Panc1 (cell line): ENCODE measurements around the gene PBX1. TPM values are rescaled to one million over a fixed set of nuclear protein-coding genes. Genes with fewer than 3 reads are reported as not detected.

Experiments used
- ATAC-seq: fragments of 200-7000 bp; cut with Tn5 transposase; 2 replicates; pipeline ENCODE4 v1.9.1; 2020; ENCODE audit warnings: mild to moderate bottlenecking, moderate library complexity
- BruUV-seq: library from RNA; stranded (reverse); fragments of 400-500 nt; replicated peaks from 2 replicates; lab custom pipeline; 2021; lab: Mats Ljungman, UMichigan
- CTCF ChIA-PET: fragments of 300-600 bp; sonication (Branson Sonifier 250); formaldehyde crosslinking; loops from one replicate; lab custom pipeline; 2022; ENCODE audit warnings: antibody characterized with exemption; lab: Charles Lee
- POLR2A ChIA-PET: fragments of 300-600 bp; sonication (Branson Sonifier 250); formaldehyde crosslinking; loops from one replicate; lab custom pipeline; 2022; ENCODE audit warnings: antibody characterized with exemption; lab: Charles Lee
- DNase-seq: peaks from one replicate; pipeline ENCODE4 v3.0.0-alpha.2; 2010; ENCODE audit warnings: low read depth, low spot score
- H3K27ac ChIP-seq: 2 replicates; pipeline ENCODE4 v1.5.1; 2011; ENCODE audit warnings: mild to moderate bottlenecking, low read length, inconsistent platforms
- H3K27me3 ChIP-seq: fragments of 200-500 bp; sonication (Bioruptor generic); 2 replicates; pipeline ENCODE4 v1.6.0; 2014; ENCODE audit warnings: low read length, inconsistent platforms; ENCODE audit not compliant: control insufficient read depth, insufficient read depth
- H3K36me3 ChIP-seq: fragments of 200-500 bp; sonication (Bioruptor generic); 2 replicates; pipeline ENCODE4 v1.5.1; 2014; ENCODE audit warnings: inconsistent platforms, mild to moderate bottlenecking, low read length, moderate library complexity; ENCODE audit not compliant: control insufficient read depth, insufficient read depth
- H3K4me1 ChIP-seq: 2 replicates; pipeline ENCODE4 v1.5.1; 2011; ENCODE audit warnings: inconsistent platforms, mild to moderate bottlenecking, low read length, moderate library complexity; ENCODE audit not compliant: control insufficient read depth, insufficient read depth
- H3K4me3 ChIP-seq, 2 experiments: 2 replicates each; pipeline ENCODE4 v1.5.1; 2011 to 2012; ENCODE audit warnings: low read depth in 2 of 2, low read length in 2 of 2, mild to moderate bottlenecking in 2 of 2, inconsistent platforms in 1 of 2, moderate library complexity in 1 of 2
- H3K9me3 ChIP-seq: fragments of 200-500 bp; sonication (Bioruptor generic); 2 replicates; pipeline ENCODE4 v1.5.1; 2014; ENCODE audit warnings: low read depth, mild to moderate bottlenecking, inconsistent platforms, low read length, moderate library complexity; ENCODE audit not compliant: control insufficient read depth, insufficient read depth
- CTCF ChIP-seq: fragments of 450-650 bp; IDR thresholded peaks from 2 replicates; pipeline ENCODE4 v1.5.1; 2017; ENCODE audit warnings: mild to moderate bottlenecking
- POLR2AphosphoS5 ChIP-seq: IDR thresholded peaks from 2 replicates; pipeline ENCODE4 v1.6.1; 2012; ENCODE audit warnings: mild to moderate bottlenecking, low read depth, low read length, moderate library complexity
- SIN3A ChIP-seq: IDR thresholded peaks from 2 replicates; pipeline ENCODE4 v1.6.1; 2012; ENCODE audit warnings: low read depth, mild to moderate bottlenecking, low read length, moderate library complexity, borderline replicate concordance; ENCODE audit not compliant: insufficient read depth
- TCF7L2 ChIP-seq: IDR thresholded peaks from 2 replicates; pipeline ENCODE4 v1.6.1; 2011; ENCODE audit warnings: mild to moderate bottlenecking, low read depth, low read length, inconsistent platforms
- in situ Hi-C: cut with HindIII; loops from 2 replicates; pipeline ENCODE4 v1.10.0; 2016; ENCODE audit warnings: low sequenced_read_pairs, low pct_unique_long_range_greater_than_20kb
- intact Hi-C: fragments of 100-400 bp; cut with micrococcal nuclease; formaldehyde crosslinking; loops from one replicate; pipeline ENCODE4 v1.10.0; 2022; ENCODE audit not compliant: unreplicated experiment
- total RNA-seq: library from RNA; stranded (reverse); gene quantifications from one replicate; pipeline ENCODE4 v1.2.1, GENCODE V29; 2021; ENCODE audit not compliant: unreplicated experiment
- TF ChIP-seq, protein P1 (sequence below), 2 experiments: IDR thresholded peaks; 2 replicates each; pipeline ENCODE4 v1.6.1; 2011 to 2012; ENCODE audit warnings: low read depth in 2 of 2, control low read depth in 1 of 2, low read length in 1 of 2, mild to moderate bottlenecking in 1 of 2, moderate library complexity in 1 of 2; ENCODE audit not compliant: insufficient read depth in 1 of 2

Gene PBX1
- total RNA-seq, 1 experiment from 2014 or later: 2.0 TPM

GRCh38 chr1:164619006-164619784 lies 60.2 kb downstream of the PBX1 start:
- DNase-seq (no peak), ATAC-seq (no peak)
- in situ Hi-C loops: no loop called here
- POLR2A ChIA-PET: no interaction called here
- intact Hi-C loops: loop anchor here (10.0 kb wide), 2 partner anchors 1084 to 1204 kb away; no protein-coding TSS in a partner anchor
- CTCF ChIA-PET: no interaction called here
- TF ChIP-seq POLR2AphosphoS5: no peak
- TF ChIP-seq, protein P1, sequence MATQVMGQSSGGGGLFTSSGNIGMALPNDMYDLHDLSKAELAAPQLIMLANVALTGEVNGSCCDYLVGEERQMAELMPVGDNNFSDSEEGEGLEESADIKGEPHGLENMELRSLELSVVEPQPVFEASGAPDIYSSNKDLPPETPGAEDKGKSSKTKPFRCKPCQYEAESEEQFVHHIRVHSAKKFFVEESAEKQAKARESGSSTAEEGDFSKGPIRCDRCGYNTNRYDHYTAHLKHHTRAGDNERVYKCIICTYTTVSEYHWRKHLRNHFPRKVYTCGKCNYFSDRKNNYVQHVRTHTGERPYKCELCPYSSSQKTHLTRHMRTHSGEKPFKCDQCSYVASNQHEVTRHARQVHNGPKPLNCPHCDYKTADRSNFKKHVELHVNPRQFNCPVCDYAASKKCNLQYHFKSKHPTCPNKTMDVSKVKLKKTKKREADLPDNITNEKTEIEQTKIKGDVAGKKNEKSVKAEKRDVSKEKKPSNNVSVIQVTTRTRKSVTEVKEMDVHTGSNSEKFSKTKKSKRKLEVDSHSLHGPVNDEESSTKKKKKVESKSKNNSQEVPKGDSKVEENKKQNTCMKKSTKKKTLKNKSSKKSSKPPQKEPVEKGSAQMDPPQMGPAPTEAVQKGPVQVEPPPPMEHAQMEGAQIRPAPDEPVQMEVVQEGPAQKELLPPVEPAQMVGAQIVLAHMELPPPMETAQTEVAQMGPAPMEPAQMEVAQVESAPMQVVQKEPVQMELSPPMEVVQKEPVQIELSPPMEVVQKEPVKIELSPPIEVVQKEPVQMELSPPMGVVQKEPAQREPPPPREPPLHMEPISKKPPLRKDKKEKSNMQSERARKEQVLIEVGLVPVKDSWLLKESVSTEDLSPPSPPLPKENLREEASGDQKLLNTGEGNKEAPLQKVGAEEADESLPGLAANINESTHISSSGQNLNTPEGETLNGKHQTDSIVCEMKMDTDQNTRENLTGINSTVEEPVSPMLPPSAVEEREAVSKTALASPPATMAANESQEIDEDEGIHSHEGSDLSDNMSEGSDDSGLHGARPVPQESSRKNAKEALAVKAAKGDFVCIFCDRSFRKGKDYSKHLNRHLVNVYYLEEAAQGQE (IDR thresholded peaks at IDR 0.05; ENCODE audit: insufficient read depth in 1 of 2, low read depth in 2 of 2, low read length in 1 of 2): no peak
- no peak for TF ChIP-seq CTCF
- TF ChIP-seq SIN3A: no peak
- no peak for TF ChIP-seq TCF7L2
- Histone ChIP-seq H3K4me1 (no peaks in the 10 kb centered on the region), H3K4me3 (no peak overlapping the region), H3K27me3 (no peaks in the 10 kb centered on the region), H3K27ac (no peak overlapping the region), H3K9me3 (no peaks in the 10 kb centered on the region), H3K36me3 (no peaks in the 10 kb centered on the region)
- no TSS peak for BruUV-seq

- DNase-seq (no peak), ATAC-seq (no peak)
- TF ChIP-seq SIN3A (no peak), CTCF (no peak), POLR2AphosphoS5 (no peak), TCF7L2 (no peak)
- TF ChIP-seq, protein P1 (IDR thresholded peaks at IDR 0.05; ENCODE audit: insufficient read depth in 1 of 2, low read depth in 2 of 2, low read length in 1 of 2): no peak
- Histone ChIP-seq H3K27me3 (no peaks in the 10 kb centered on the region), H3K36me3 (no peaks in the 10 kb centered on the region), H3K27ac (no peak overlapping the region), H3K4me1 (no peaks in the 10 kb centered on the region), H3K9me3 (no peaks in the 10 kb centered on the region), H3K4me3 (no peak overlapping the region)
- ChIA-PET POLR2A (no interaction called here), CTCF (no interaction called here)
- in situ Hi-C loops: no loop called here
- no TSS peak for BruUV-seq
- intact Hi-C loops: no loop called here
These were observed 63.3 kb downstream of the PBX1 start for GRCh38 chr1:164622068-164622845.
